HL-60 (cell line): ENCODE results near the gene FRAS1.

Experiments used
- GABPA ChIP-seq: IDR thresholded peaks from 2 replicates; pipeline ENCODE4 v1.6.1; 2012; ENCODE audit warnings: low read depth
- SPI1 ChIP-seq: IDR thresholded peaks from 2 replicates; pipeline ENCODE4 v1.6.1; 2012; ENCODE audit warnings: low read depth, mild to moderate bottlenecking, borderline replicate concordance
- TF ChIP-seq, protein P1 (sequence below): IDR thresholded peaks from one replicate; pipeline ENCODE4 v1.5.1; 2011; ENCODE audit warnings: low read length, control low read depth, inconsistent platforms; ENCODE audit not compliant: insufficient read depth

DNA sequence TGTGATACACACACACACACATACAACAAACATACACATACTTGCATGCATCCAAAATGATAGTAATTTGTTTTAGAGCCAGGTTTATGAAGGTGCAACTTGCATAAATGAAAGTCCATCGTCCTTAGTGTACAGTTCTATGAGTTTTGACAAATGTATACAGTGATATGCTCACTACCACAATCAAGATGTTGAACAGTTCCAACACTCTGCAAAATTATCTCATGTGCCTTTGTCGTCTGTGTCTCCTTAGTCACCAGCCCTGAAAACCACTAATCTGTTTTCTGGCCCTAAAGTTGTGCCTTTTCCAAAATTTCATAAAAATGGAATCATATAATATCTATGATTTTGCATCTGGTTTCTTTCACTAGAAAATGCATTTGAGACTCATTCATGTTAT is 426.7 kb downstream of the FRAS1 start:
- TF ChIP-seq, protein P1, sequence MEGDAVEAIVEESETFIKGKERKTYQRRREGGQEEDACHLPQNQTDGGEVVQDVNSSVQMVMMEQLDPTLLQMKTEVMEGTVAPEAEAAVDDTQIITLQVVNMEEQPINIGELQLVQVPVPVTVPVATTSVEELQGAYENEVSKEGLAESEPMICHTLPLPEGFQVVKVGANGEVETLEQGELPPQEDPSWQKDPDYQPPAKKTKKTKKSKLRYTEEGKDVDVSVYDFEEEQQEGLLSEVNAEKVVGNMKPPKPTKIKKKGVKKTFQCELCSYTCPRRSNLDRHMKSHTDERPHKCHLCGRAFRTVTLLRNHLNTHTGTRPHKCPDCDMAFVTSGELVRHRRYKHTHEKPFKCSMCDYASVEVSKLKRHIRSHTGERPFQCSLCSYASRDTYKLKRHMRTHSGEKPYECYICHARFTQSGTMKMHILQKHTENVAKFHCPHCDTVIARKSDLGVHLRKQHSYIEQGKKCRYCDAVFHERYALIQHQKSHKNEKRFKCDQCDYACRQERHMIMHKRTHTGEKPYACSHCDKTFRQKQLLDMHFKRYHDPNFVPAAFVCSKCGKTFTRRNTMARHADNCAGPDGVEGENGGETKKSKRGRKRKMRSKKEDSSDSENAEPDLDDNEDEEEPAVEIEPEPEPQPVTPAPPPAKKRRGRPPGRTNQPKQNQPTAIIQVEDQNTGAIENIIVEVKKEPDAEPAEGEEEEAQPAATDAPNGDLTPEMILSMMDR = no peak
- TF ChIP-seq GABPA (no peak), SPI1 (no peak)
